ENCODE data around the gene TRAP1. TPM values are rescaled to one million over a fixed set of nuclear protein-coding genes. Genes with fewer than 3 reads are reported as not detected.

TRAP1 gene
- total and polyA plus RNA-seq, 8 donors = 39.5 to 460 (median 88.7) TPM

DNA sequence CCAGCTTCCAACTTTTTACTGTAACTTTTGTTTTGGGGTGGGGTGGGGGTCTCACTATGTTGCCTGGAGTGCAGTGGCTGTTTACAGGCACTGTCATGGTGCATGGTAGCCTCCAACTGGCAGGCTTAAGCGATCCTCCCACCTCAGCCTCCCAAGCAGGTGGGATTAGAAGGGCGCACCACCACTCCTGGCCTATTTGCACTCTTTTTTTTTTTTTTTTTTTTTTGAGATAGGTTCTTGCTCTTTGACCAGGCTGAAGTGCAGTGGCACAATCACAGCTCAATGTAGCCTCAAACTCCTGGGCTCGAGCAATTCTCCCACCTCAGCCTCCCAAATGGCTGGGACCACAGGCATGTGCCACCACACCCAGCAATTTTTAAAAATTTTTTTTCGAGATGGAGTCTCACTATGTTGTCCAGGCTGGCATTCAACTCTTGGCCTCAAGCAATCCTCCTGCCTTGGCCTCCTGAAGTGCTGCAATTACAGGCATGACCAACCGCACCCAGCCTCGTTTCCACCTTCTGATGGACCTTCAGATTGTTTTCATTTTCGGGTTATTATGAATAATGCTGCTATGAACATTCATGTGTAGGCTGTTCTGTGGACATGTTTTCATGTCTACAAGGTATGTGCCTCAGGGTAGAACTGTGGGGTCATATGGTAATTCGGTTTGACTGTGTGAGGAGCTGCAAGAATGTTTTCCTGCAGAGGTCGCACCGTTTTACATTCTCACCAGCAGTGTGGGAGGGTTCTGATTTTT lies 10.9 kb downstream of the TRAP1 start:
- 93 to 95% (median 93%) methylated on average over 10 of the region's 10 CpGs for WGBS, 5 donors
- TF ChIP-seq EP300 (IDR thresholded peaks at IDR 0.05) = no peak
- no peak for TF ChIP-seq POLR2AphosphoS5 (IDR thresholded peaks at IDR 0.05)
- TF ChIP-seq, protein P1, sequence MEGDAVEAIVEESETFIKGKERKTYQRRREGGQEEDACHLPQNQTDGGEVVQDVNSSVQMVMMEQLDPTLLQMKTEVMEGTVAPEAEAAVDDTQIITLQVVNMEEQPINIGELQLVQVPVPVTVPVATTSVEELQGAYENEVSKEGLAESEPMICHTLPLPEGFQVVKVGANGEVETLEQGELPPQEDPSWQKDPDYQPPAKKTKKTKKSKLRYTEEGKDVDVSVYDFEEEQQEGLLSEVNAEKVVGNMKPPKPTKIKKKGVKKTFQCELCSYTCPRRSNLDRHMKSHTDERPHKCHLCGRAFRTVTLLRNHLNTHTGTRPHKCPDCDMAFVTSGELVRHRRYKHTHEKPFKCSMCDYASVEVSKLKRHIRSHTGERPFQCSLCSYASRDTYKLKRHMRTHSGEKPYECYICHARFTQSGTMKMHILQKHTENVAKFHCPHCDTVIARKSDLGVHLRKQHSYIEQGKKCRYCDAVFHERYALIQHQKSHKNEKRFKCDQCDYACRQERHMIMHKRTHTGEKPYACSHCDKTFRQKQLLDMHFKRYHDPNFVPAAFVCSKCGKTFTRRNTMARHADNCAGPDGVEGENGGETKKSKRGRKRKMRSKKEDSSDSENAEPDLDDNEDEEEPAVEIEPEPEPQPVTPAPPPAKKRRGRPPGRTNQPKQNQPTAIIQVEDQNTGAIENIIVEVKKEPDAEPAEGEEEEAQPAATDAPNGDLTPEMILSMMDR (IDR thresholded peaks at IDR 0.05) = no peak
- no peak for TF ChIP-seq POLR2A (IDR thresholded peaks at IDR 0.05)
- intact Hi-C loops (cut with DNase I; ENCODE audit: low total_unique reads) = no loop called here
- Histone ChIP-seq H3K9me3 (no peaks in the 10 kb centered on the region), H3K4me1 (no peaks in the 10 kb centered on the region), H3K27me3 (no peaks in the 10 kb centered on the region), H3K36me3 (peaks cover 0 to 13% (median 9%) of the 10 kb centered on the region in 4 donors), H3K27ac (no peak overlapping the region), H3K4me3 (no peak overlapping the region)
- no peak for DNase-seq

DNA sequence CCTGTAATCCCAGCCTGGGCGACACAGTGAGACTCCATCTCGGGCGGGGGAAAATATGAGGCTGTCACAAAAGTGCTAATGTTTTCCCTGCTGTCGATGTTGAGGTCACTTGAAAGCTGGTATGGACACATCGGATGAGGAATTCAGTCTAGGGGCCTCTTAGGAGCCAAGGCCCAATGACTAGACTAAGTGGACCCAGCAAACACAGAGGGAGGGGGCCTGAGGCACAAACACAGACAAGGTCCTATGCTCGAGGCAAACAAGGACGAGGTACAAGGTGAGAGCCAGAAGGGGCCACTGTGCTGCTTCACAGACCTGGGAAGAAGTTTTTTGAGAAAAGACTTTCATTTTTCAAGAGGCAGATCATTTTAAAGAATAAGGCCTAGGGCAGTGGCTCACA lies 15.2 kb downstream of the TRAP1 start:
- Histone ChIP-seq H3K9me3 (no peaks in the 10 kb centered on the region), H3K4me3 (no peak overlapping the region), H3K27ac (no peak overlapping the region), H3K4me1 (peaks cover 0 to 1% (median under 1%) of the 10 kb centered on the region in 4 donors), H3K27me3 (no peaks in the 10 kb centered on the region), H3K36me3 (peaks cover 0 to 13% (median 7%) of the 10 kb centered on the region in 4 donors)
- no peak for TF ChIP-seq EP300 (IDR thresholded peaks at IDR 0.05)
- TF ChIP-seq POLR2A (IDR thresholded peaks at IDR 0.05) = no peak
- no peak for TF ChIP-seq POLR2AphosphoS5 (IDR thresholded peaks at IDR 0.05)
- TF ChIP-seq, protein P1 (IDR thresholded peaks at IDR 0.05) = no peak
- WGBS, 5 donors = 94 to 97% (median 95%) methylated on average over 7 of the region's 7 CpGs
- no peak for DNase-seq
- intact Hi-C loops (cut with DNase I; ENCODE audit: low total_unique reads) = no loop called here

DNA sequence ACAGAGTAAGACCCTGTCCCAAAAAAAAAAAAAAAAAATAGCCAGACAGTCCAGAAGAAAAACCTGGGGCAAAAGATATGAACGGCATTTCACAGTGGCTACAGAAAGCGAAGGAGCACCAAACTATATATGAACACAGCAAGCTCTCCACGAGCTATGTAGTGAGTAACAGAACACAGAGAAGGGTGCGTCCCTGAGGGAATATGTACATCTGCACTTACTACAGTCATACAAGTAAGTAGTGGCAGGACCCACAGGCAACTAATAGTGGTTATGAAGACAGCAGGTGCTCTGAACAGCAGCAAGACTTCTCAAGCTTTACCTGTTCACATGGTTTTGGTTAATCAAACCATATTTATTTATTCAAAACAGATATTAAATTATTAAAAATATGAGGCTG lies 15.8 kb downstream of the TRAP1 start:
- Histone ChIP-seq H3K36me3 (peaks cover 0 to 13% (median 7%) of the 10 kb centered on the region in 4 donors), H3K4me1 (peaks cover 4 to 7% (median 6%) of the 10 kb centered on the region in 4 donors), H3K9me3 (no peaks in the 10 kb centered on the region), H3K4me3 (no peak overlapping the region), H3K27ac (no peak overlapping the region), H3K27me3 (no peaks in the 10 kb centered on the region)
- WGBS, 5 donors = 78 to 89% (median 84%) methylated on average over 4 of the region's 4 CpGs
- no peak for TF ChIP-seq POLR2A (IDR thresholded peaks at IDR 0.05)
- TF ChIP-seq EP300 (IDR thresholded peaks at IDR 0.05) = no peak
- TF ChIP-seq, protein P1 (IDR thresholded peaks at IDR 0.05) = no peak
- no peak for TF ChIP-seq POLR2AphosphoS5 (IDR thresholded peaks at IDR 0.05)
- no peak for DNase-seq
- intact Hi-C loops (cut with DNase I; ENCODE audit: low total_unique reads) = no loop called here

DNA sequence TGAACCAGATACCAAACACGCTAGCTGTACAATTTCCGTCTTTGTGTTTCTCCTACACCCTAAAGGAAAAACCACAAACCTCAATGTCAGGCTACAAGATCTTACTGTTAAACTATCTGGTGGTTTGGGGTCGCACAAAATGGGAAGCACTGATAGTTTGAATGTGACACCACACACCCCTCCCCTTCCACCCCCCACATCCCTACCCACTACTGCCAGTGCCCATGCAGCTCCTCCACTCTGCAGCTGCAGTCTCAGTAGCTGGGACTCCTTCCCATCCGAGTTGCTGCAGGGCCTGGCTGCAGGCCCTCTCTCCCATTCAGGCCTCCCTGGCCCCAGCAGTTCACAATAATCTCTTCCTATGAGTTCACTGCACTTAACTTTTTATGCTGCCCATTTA lies 18.4 kb downstream of the TRAP1 start:
- WGBS, 5 donors = 74 to 83% (median 80%) methylated on average over 4 of the region's 4 CpGs
- no peak for DNase-seq
- intact Hi-C loops (cut with DNase I; ENCODE audit: low total_unique reads) = loop anchor here (10.0 kb wide), 1 partner anchor 176 kb away; no protein-coding TSS in a partner anchor
- Histone ChIP-seq H3K4me3 (no peak overlapping the region), H3K27ac (no peak overlapping the region), H3K9me3 (no peaks in the 10 kb centered on the region), H3K4me1 (peaks cover 8 to 18% (median 13%) of the 10 kb centered on the region in 4 donors), H3K36me3 (peaks cover 0 to 23% (median 11%) of the 10 kb centered on the region in 4 donors), H3K27me3 (no peaks in the 10 kb centered on the region)
- TF ChIP-seq POLR2AphosphoS5 (IDR thresholded peaks at IDR 0.05) = no peak
- TF ChIP-seq EP300 (IDR thresholded peaks at IDR 0.05) = no peak
- no peak for TF ChIP-seq POLR2A (IDR thresholded peaks at IDR 0.05)
- TF ChIP-seq, protein P1 (IDR thresholded peaks at IDR 0.05) = no peak

Data from stomach (tissue), 9 donors.